GM18526 (cell line): ENCODE measurements around the gene PUS3.

Experiments used
- POLR2A ChIP-seq: IDR thresholded peaks from 3 replicates; pipeline ENCODE4 v1.6.1; 2011; ENCODE audit not compliant: insufficient read length; ENCODE audit errors: extremely low read depth

Gene PUS3

GRCh38 chr11:125871391-125872137 is 31.4 kb downstream of the PUS3 start:
- TF ChIP-seq POLR2A: no peak

- no peak for TF ChIP-seq POLR2A
Measured at GRCh38 chr11:125869521-125869920, 33.5 kb downstream of the PUS3 start.

GRCh38 chr11:125846188-125846587 is 56.8 kb downstream of the PUS3 start:
- no peak for TF ChIP-seq POLR2A
